ENCODE results near the gene CUZD1.

CUZD1 gene

DNA sequence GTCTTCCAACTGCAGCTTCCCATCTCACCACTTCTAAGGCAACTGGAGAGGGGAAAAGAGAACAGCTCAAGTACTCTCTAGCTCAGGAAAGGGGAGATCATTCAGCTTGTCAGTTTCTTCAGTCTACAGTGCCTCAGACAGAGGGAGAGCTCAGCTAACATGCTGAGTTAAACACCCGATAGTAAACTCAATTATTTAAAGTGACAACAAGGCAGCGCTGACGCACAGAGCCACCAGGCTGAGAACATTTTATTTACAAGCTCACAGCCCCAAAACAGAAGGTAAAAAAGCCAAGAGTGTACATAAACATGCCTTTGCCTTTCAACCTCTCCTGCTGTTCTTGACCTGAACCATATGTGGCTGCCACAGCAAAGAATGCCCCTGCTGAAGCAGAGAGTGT, 10.1 kb upstream of the CUZD1 start:
- DNase-seq, result no peak

GRCh38 chr10:122854648-122855047, 9.0 kb upstream of the CUZD1 start:
- peak; percentile 97 for DNase-seq

DNA sequence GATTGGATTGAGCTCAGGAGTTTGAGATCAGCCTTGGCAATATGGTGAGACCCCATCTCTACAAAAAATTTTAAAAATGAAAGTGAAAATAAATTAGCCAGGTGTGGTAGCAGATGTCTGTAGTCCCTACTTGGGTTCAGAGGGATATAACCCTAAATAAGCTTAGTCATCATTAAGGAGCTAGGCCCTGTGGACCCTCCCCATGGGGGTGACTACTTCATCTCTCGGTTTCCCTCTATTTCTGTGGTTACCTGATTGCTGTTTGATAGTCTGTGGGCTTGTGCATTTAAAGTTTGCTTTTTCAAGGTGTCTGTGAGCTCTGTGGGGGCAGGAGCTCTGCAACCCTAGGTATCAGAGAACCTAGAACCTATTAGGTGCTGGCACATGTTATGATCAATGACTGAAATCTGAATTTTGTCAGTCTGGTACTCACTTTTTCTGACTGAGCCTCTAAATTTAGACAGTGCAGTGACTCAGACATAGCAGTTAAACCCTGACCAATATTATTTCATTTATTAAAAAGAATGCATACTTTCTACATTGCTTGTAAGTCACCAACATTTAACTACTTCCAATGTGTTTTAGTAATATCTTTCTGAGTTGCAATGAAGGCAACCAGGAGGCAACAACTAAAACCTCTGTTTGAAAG, 8.1 kb upstream of the CUZD1 start:
- peak; percentile 84 for DNase-seq

DNA sequence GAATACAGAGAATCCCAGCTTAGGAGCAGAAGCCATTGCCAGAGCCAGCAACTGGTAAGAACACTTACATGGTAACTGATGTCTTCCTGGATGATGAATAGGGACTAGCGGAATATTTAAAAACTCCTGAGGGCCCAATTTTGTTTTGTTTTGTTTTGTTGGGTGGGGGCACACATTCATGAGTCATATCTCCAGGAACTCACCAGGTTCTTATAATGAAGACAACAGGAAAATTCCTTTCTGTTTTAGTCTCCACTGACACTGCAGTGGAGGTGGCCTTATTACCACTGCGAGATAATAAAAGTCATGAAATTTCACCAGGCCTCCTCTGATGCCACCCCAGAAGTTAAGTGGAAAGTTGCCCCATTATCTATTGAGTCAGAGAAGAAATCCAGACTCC, 6.6 kb upstream of the CUZD1 start:
- DNase-seq, result no peak

GRCh38 chr10:122850705-122851640, 5.3 kb upstream of the CUZD1 start:
- DNase-seq, result peak; percentile 62

GRCh38 chr10:122849900-122850605, 4.4 kb upstream of the CUZD1 start:
- no peak for DNase-seq

DNA sequence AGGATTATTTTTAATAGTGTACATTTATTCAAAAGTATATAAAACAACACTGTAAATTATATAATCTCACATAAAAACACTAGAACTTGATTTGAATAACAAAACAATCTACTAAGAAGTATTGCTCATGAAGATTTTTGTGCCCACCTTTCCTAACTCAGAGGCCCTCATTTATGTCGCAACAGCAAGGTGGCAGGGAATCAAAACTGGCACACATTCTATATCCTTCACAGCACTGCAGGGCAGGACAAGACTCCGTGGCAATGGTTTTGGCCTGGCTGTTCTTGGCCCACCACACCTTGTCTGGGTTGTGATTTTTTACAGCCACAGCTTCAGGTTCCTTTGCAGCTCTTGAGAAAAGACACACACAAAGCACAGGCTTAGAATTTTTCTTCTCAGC, 3.4 kb upstream of the CUZD1 start:
- DNase-seq, result no peak

DNA sequence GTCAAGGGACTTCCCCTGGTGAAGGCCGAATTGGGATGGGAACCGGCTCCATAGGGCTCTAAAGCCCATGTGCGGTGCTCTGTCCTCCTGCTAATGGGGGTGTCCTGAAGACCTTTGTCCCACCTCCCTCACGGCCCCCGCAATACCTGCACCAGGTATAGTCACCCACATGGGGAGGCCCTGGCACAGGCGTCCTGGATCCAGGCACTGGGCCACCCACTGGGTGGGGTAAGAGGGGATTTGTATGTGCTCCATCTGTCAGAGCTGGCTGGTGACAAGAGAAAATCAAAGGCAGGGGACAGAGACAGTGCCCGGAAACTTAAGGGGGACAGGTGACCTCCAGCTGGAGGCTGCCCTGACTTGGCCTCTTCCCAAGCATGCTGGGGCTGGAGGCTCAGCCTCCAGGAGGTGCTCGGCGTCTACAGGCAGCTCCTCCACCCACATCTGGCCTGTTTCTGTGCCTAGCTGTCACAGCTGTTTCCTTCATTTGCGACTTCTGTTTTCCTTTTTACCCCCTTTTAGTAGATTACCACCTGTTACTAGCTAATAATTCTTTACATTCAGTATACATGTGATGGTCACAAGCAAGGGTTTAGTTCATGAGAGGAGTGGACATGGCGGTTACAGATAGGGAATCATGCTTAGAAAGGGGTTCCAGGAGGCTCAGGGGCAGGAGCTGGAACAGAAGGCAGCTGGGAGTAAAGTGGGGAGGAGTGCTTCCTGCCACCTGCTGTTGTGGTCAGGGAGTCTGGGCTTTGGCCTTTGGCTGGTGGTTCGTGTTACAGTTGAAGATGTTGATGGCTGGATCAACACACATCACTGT, 2.3 kb upstream of the CUZD1 start:
- no peak for DNase-seq

DNA sequence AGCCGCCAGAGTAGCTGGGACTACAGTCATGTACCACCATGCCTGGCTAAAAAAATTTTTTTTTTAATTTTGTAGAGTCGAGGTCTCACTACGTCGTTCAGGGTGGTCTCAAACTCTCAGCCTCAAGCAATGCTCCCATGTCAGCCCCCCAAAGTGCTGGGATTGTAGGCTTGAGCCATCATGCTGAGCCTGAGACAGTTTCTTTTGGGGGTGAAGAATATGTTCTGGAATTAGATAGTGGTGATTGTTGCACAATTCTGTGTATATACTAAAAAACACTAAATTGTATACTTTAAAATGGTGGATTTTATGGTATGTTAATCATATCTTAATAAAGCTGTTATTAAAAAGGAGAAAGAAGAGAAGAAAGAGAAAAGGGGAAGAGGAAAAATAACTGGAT, 1.5 kb downstream of the CUZD1 start:
- no peak for DNase-seq

GRCh38 chr10:122841569-122841968, 4.1 kb downstream of the CUZD1 start:
- DNase-seq, result no peak

- no peak for DNase-seq
Observed at GRCh38 chr10:122839505-122839904, 6.2 kb downstream of the CUZD1 start.

- DNase-seq, result no peak
Observed at GRCh38 chr10:122838880-122839279, 6.8 kb downstream of the CUZD1 start.

DNA sequence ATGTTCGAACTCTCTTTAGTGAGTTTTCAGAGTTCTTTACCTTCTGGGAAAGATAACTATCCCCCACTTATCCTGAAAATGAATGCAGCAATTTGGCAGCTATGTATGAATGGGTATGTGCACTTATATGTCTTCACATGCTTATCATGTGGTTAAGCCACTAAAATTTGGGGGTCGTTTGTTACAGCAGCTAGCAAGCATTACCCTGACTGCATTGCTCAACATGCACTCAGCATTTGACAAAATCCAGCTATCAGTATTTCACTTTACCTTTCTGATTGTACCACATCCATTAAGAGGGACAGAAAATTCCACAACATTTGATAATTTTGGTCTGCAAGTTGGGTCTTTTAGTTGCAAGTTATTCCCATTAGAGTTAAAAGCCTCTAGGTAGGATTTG, 9.7 kb downstream of the CUZD1 start:
- DNase-seq, result no peak

GRCh38 chr10:122830965-122831353, 14.7 kb downstream of the CUZD1 start:
- DNase-seq, result no peak

- DNase-seq, result no peak
Observed at GRCh38 chr10:122830273-122830964, 15.2 kb downstream of the CUZD1 start.

GRCh38 chr10:122829454-122829853, 16.2 kb downstream of the CUZD1 start:
- DNase-seq, result no peak

- DNase-seq, result no peak
Observed at GRCh38 chr10:122828716-122829255, 16.9 kb downstream of the CUZD1 start.

GRCh38 chr10:122827302-122827701, 18.4 kb downstream of the CUZD1 start:
- no peak for DNase-seq

- no peak for DNase-seq
Observed at GRCh38 chr10:122822973-122823690, 22.5 kb downstream of the CUZD1 start.

DNA sequence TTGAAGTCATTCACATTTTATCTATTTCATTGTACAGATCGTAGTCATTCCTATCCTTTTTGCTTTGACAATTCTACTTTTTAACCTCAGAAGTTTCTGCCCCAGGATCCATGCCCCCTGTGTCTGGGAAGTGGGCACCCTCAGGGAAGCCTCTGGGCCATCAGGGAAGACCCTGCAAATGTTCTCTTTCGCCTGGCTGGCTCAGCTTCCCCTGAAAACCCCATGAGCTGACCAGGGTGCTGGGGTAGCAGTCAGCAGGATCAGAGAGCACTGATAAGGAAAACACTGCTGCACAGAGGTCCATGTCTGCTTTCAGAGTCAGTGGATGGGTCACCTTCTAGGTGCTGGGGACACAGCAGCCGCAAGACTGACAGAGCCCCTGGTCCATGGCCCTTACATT, 23.8 kb downstream of the CUZD1 start:
- no peak for DNase-seq

DNA sequence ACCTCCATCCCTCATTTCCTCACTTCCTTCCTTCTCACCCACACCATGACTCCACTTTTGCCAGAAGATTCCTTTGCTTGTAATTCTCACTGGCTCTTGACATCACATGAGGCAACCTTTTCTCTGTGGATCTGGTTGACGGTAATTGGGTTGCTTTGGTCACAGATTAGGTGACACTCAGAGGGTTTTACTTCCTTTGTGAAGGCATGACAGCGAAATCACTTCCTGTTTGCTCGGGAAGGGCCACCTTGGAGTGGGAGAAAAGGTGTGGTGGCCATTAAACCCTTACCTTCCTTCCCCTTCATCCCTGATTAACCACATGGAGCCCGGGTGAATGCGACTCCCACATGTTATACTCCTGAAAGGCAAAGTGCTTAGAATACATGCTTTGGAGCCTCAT, 30.2 kb downstream of the CUZD1 start:
- DNase-seq, result no peak

Data from HCEC 1CT (cell line).